Measurements from ENCODE around the gene ZC3H14.

The ZC3H14 gene

GRCh38 chr14:88551980-88552431 lies 10.8 kb upstream of the ZC3H14 start:
- no peak for DNase-seq (ENCODE audit: low read depth)

- DNase-seq (ENCODE audit: low read depth): no peak
These were observed 10.0 kb upstream of the ZC3H14 start for GRCh38 chr14:88552876-88553275.

- no peak for DNase-seq (ENCODE audit: low read depth)
These were observed 8.9 kb upstream of the ZC3H14 start for GRCh38 chr14:88553886-88554456.

DNA sequence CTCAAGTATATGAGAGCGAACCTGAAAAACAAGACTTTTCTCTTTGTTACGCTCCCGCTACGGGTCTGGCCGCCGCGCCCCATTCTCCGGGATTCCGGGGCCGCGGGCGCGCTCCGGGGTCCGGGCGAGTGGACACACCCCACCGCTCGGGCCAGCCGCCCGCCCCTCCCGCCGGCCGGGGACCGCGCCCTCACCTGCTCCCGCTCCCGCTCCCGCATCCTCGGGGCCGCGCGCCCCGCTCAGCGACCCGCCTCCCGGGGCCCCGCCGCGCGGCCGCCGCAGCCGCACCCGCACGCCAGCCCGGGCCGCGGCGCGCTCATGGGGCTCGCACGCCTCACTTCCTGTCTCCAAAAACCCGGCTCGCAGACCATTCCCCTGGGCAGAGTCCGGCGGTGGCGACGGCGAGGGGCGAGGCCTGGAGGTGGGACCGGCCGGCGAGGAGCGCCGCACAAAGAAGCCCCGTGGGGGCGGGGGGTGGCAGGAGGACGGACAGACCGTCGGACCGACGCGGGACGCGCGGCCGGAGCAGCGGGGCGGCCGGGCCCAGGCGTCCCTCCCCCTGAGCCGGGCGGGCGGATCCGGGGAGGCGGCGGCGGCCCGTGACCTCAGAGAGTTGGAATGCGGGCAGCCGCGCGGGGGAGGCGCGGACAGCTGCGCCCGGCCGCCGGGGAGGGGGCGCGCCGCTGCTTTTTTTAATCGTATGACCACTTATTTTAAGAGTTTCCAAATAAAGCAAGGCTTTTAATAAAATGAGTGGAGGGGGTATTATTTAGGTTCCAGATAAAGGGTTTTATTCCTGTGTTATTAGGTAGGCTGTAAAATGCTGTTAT lies 8.2 kb upstream of the ZC3H14 start, which contains the start of gene PTPN21:
Gene PTPN21 (minus strand): TSS at position 551 of the 830 bp plus-strand sequence. CDS start 4,590 bp downstream, outside the sequence.
- DNase-seq (ENCODE audit: low read depth): no peak

GRCh38 chr14:88556581-88556980 lies 6.3 kb upstream of the ZC3H14 start:
- DNase-seq (ENCODE audit: low read depth): no peak

DNA sequence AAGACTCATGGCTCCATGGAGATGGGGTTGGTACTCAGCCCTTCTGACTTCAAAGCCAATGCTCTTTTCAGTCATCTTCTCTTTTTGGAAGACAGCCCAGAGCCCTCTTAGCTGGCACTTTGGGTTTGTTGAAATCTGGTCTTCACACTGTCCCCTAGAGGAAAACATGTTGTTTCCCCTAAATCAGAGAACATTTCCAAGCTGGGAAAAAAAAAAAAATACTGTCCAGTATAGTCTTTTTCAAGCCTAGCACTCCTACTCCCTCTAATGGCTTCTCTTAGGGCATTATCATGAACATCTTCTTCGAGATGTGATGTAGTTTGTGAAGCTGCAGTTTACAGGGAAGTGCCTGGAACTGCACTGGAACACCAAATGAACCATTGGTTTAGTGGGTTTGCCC lies 3.0 kb upstream of the ZC3H14 start:
- DNase-seq (ENCODE audit: low read depth): no peak

DNA sequence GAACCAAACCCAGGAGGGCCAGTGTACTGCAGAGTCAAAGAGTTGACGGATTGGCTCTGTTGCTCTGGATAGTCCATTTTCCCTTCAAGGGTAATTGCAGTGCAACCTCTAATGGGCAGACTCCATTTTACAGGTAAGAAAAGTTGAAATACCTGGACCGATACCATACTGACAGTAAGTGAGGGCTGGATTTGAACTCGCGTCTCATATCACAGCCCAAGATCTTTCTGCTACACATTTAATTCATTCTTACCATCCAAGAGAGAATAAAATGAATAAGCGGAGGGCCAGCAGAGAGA lies 356 bp upstream of the ZC3H14 start:
- DNase-seq (ENCODE audit: low read depth): no peak

GRCh38 chr14:88563845-88564244 lies 1.0 kb downstream of the ZC3H14 start:
- no peak for DNase-seq (ENCODE audit: low read depth)

DNA sequence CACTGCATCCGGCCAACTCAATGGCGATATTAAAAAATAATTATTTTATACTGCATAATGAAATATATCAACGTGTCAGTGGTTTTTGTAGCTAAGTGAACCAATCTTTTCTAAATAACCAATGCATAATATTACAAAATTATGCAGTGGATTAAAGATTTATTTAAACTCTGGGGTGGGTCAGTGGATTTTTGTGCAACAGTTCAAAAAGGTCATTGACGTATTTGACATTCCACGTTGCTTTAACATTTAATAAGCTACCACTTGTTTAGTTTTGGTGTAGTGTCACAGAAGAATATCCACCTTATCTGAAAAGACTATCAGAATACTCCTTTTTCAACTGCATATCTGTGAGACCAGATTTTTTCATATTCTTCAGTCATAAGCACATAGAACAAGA lies 2.6 kb downstream of the ZC3H14 start:
- no peak for DNase-seq (ENCODE audit: low read depth)

DNA sequence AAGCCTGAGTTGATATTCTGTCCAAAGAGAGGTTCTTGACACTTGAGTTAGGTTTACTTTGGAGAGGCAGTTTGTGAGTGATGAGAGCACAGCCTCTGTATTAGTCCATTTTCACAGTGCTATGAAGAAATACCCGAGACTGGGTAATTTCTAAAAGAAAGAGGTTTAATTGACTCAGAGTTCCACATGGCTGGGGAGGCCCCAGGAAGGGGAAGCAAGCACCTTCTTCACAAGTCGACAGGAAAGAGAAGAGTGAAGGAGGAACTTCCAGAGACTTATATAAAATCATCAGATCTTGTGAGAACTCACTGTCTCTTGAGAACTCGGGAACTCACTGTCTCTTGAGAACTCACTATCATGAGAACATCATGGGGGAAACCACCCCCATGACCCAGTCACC lies 5.4 kb downstream of the ZC3H14 start:
- DNase-seq (ENCODE audit: low read depth): no peak

GRCh38 chr14:88572117-88572516 lies 9.3 kb downstream of the ZC3H14 start:
- DNase-seq (ENCODE audit: low read depth): no peak

- no peak for DNase-seq (ENCODE audit: low read depth)
These were observed 13.4 kb downstream of the ZC3H14 start for GRCh38 chr14:88576222-88576621.

DNA sequence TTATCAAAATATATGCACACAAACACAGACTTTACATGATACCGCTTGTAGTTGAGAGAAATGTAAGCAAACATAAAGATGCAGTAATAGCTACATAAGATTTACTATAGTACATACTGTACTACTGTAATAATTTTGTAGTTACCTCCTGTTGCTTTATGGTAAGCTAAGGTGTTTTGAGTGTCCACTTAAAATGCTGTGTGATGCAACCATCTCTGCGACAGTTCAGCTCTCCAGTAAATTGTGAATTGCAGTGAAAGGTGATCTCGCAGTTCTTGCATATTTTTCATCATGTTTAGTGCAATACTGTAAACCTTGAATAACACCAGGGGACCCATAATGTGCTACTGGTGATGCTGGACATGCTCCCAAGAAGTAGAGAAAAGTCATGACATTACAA lies 21.6 kb downstream of the ZC3H14 start:
- DNase-seq (ENCODE audit: low read depth): no peak

DNA sequence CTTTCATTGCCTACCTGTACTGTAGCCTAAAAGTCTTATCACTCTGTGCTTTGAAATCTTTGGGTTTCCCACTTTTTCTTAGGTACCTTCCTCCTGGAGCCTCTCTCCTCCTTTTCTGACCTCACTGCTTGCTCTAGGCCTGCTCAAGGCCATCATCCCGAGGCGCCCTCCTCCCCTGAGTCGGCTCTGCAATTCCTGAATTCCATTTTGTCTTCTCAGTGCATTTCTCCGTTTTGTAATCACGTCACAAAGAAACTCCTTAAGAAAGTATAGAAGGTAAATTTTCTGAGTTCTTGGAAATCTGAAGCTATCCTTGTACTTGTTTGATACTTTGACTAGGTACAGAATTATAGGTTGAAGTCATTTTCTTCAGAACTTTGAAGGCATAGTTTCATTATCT lies 25.2 kb downstream of the ZC3H14 start:
- no peak for DNase-seq (ENCODE audit: low read depth)

- no peak for DNase-seq (ENCODE audit: low read depth)
These were observed 27.3 kb downstream of the ZC3H14 start for GRCh38 chr14:88590173-88590572.

- no peak for DNase-seq (ENCODE audit: low read depth)
These were observed 29.2 kb downstream of the ZC3H14 start for GRCh38 chr14:88592031-88592430.

DNA sequence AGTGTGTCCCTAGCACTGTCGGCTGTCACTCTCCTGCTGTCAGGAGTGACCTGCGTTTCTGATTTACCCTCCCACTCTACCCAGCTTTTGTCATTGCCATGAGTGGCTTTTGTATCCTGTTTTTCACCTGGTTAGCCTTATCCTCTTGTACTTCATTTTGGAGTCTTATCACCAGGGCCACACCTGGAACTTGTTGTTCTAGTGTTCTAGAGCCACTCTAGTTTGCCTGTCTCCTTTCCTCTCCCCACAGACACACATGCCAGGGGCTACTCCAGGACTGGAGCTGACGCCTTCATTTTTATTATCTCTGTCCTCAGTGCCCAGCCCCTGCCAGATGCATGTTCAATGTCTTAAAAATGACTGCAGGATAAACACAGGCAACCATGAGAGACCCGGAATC lies 34.2 kb downstream of the ZC3H14 start:
- DNase-seq (ENCODE audit: low read depth): no peak

DNA sequence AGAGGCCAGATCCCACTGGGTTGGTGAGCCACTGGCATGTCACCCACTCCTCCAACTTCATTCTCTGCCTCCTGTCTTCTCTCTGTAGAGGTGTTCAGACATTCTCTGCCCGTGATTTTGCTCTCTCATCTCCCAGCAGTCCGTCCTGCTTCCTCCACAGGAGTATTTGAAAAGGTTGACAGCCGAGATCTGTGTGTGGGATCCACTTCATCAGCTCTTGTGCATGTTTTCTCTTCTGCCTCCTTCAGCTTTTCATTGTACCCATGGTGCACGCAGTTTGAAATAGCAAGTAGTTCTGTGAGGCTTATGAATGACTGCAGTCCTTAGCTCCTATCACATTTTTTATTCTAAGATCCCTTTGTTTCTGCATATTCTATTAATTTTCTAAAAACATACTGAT lies 34.8 kb downstream of the ZC3H14 start:
- DNase-seq (ENCODE audit: low read depth): no peak

DNA sequence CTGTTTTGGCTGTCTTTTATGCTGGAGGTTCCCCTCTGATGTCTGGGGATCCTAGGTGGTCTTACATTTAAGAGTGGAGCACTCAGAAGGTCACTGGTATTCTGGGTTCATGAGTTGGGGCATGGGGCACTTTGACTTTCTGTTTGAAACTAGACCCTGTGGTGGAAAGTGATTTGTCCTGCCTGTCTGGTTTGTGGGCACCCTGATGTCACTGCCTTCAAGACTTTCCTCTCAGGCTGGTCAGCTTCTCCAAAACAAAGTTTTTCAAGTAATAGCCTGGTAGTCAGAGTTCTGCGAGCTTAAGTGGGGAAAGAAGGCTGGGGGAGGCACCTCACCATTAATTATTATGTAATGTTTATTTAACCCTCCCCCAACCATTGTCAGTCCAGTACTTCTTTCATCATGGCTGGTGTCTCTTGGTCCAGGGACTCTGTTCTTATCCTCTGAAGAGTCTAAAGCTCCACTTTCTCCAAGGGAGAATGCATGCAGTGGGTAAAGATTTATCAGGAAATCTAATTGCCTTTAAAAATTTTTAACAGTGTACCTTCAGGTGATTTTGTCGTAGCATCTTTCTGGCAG lies 35.3 kb downstream of the ZC3H14 start:
- DNase-seq (ENCODE audit: low read depth): no peak

- DNase-seq (ENCODE audit: low read depth): no peak
These were observed 36.5 kb downstream of the ZC3H14 start for GRCh38 chr14:88599326-88599725.

DNA sequence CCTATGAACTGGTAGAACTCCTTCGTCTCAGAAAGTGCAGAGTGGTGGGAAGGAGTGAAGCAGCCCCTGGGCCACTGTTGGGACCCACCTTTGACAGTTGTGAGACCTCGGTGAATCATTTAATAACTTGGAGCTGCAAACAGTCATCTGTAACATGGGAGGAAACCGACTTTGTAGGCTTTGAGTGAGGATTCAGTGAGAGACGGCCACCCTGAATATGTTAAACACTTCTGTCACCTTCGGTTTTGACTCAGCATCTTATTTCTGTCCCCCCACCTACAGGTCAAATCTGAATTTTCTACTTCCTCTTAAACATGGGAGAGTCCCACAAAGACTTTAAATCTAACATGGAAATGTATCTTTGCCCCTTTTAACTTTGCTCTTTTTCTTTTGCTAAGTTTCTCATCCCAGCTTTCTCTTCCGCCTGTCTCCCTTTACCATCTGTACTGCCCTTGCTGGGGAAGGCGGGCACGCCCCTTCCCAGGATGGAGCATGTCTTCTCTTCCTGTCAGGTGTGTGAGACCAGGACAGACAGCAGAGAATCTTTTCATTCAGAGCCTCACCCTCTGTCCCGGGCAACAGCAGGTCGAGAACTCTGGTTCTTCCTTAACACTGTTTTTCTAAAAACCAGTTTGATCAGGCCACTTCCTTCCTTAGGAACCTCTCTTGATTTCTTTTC lies 37.1 kb downstream of the ZC3H14 start:
- DNase-seq (ENCODE audit: low read depth): peak; percentile 15

GRCh38 chr14:88604212-88604611 lies 41.4 kb downstream of the ZC3H14 start:
- DNase-seq (ENCODE audit: low read depth): no peak

GRCh38 chr14:88605594-88605993 lies 42.8 kb downstream of the ZC3H14 start:
- no peak for DNase-seq (ENCODE audit: low read depth)

Data from activated T-cell treated with anti-CD3 and anti-CD28 coated beads for 48 hours (primary cell).